ENCODE measurements around the gene TGFB1I1.
"Not testable (repeated sequence)": the region's sequence is repeated elsewhere in the genome, so short reads cannot be mapped to it uniquely, and the experiment has no call there.

TGFB1I1 gene

DNA sequence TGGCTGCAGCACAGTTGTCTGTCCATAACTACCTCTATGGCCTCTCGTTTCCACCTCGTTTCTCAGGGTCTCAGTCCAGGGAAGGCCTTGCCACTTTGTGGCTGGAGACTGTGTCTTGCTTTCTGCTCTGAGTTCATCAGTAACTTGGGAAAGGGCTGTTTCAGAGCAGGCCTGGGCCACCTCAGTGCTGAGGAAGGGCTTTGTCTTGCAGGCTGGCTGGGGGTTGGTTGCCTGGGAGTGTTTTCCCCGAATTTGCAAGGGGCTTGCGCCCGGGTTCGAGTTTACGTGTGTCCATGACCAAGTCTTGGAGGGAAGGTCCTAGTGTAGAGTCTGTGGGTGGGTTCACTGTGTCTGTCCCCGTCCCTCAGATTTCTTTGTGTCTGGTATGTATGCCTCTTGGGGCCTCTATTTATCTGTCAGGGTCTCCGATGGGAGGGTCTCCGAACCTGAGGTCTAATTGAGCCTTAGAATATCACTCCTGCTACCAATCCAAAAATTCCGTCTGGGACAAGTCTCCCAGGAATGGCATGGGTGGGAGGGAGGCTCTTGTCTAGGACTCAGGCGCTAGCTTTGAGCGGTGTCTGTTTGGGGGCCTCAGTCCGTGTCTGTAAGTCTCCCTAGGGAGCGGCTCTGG is 594 bp upstream of the TGFB1I1 start:
- DNase-seq (ENCODE audit: low spot score): no peak

DNA sequence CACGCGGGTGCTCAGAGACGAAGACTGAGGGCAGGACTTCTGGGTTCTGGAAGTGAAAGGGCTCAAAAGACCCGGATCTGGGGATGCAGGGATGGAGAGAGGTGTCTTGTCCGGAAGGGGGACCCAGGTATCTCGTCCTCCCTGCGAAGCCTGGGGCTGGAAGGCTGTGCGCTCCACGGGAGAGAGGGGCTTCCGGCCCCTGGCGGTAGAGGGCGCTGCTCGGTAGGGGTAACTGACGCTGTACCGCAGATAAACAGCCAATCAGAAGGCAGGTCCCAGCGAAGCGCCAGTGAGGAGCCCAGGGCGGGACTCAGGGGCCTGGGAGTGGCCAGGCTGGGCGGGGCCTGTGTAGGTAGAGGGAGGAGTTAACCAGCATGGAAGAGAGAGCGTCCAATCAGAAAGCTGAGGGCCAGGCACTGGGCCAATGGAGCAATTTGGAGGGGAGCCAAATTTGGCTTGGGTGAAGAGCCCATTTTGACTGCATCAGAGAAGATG is 804 bp downstream of the TGFB1I1 start:
- DNase-seq (ENCODE audit: low spot score): no peak

DNA sequence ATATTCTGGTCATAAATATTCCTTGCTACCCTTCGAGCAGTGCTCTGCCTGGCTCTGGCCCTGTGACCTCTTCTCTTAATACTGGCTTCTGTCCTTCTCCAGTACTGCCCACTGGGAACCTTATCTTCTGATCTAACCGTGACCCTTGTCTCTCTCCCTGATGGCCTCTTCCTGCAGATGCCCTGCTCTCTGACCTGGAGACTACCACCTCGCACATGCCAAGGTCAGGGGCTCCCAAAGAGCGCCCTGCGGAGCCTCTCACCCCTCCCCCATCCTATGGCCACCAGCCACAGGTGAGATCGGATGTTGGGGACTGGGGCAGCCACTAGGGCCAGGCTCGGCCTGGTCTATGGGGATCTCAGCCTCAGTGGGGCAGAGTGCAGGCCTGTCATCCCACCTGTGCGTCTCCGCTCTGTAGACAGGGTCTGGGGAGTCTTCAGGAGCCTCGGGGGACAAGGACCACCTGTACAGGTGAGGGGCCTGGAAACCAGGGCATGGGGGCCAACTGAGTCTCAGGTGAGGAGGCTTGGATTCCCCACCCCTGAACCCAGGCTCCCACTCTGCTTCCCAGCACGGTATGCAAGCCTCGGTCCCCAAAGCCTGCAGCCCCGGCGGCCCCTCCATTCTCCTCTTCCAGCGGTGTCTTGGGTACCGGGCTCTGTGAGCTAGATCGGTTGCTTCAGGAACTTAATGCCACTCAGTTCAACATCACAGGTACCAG is 1.5 kb downstream of the TGFB1I1 start:
- no peak for DNase-seq (ENCODE audit: low spot score)

DNA sequence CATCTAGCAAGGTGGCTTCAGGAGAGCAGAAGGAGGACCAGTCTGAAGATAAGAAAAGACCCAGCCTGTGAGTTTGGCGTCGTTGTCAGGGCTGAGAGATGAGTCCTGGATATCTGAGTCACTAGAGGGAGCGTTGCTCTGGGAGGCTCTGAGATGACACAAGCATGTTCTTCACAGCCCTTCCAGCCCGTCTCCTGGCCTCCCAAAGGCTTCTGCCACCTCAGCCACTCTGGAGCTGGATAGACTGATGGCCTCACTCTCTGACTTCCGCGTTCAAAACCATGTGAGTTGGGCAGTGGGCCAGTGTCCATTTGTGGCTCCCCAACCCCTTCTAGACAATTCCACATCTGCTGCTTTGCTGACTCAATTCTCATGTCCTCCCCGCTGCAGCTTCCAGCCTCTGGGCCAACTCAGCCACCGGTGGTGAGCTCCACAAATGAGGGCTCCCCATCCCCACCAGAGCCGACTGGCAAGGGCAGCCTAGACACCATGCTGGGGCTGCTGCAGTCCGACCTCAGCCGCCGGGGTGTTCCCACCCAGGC is 2.3 kb downstream of the TGFB1I1 start:
- DNase-seq (ENCODE audit: low spot score): no peak

DNA sequence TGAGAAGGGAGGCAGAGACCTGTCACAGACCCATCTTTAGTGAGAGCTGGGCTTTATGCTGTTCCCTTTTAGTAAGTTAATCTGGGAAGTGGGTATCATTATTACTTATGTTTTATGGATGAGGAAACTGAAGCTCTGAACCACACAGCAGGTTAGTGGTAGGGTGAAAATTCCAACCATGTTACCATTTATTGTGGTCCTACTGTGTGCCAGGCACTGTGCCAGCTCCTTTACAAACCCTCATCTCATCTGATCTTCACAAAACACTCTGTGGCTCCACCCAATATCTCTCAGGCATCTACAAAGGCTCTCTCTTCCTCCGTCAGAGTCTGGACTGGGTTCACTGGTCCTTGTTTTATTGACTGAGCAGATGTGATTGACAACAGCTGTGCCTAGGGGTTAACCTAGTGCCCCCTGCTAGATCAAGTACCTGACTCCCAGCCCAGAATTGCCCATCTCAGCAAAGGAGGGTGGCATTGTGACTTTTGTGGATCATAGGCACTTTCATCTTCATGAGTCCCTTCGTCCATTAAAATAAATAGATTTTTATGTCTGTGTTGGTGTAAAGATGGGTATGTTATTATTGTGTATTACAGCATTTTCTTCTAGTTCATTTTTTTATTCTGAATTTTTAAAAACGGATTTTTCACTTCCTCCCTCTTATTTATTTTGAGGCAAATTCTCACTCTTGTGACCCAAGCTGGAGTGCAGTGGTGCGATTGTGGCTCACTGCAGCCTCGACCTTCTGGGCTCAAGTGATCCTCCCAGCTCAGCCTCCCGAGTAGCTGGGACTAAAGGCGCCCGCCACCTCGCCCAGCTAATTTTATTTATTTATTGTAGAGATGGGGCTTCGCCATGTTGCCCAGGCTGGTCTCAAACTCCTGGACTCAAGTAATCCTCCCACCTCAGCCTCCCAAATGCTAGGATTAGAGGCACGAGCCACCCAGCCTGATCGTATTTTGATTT is 3.1 kb downstream of the TGFB1I1 start:
- DNase-seq (ENCODE audit: low spot score): no peak

DNA sequence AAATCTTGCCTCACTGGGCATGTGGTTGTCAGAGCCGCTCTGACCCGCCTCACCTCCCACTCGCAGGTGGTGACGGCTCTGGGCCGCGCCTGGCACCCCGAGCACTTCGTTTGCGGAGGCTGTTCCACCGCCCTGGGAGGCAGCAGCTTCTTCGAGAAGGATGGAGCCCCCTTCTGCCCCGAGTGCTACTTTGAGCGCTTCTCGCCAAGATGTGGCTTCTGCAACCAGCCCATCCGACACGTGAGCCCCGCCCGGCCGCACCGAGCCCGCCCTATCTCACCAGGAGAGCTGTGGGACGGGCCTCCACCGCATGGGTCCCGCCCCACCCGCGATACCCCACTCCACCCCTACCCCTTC is 4.0 kb downstream of the TGFB1I1 start:
- no peak for DNase-seq (ENCODE audit: low spot score)

DNA sequence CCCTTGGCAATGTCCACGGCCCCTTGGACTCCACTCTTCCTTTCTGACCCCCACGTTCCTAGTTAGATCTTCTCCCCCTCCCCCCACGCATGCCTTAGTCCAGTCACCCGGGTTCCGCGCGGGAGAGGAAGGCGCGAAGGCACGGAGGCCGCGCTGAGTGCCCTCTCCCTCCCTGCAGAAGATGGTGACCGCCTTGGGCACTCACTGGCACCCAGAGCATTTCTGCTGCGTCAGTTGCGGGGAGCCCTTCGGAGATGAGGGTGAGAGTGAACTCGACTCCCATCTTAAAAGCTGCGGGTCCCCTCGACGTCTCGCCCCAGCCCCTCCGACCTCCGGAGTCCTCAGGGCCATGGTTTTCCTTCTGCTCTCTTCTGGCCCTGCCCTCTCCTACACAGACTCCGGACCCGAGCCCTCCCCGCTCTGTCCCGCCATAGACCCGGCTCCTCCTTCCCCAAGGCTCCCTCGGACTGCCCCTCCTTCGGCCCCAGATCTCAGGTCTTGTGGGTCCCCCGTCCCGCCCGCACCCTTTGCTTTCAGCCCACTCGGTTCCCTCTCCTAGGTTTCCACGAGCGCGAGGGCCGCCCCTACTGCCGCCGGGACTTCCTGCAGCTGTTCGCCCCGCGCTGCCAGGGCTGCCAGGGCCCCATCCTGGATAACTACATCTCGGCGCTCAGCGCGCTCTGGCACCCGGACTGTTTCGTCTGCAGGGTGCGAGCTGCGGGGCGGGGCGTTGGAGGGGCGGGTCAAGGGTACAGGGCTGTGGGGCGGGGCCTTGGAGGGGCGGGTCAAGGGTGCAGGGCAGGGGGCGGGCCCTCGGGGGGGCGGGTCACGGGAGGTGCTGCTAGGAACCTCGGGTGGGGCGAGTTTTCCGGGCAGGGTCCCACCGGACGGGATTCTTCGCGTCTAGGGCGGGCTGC is 4.6 kb downstream of the TGFB1I1 start:
- DNase-seq (ENCODE audit: low spot score): peak; percentile 65

DNA sequence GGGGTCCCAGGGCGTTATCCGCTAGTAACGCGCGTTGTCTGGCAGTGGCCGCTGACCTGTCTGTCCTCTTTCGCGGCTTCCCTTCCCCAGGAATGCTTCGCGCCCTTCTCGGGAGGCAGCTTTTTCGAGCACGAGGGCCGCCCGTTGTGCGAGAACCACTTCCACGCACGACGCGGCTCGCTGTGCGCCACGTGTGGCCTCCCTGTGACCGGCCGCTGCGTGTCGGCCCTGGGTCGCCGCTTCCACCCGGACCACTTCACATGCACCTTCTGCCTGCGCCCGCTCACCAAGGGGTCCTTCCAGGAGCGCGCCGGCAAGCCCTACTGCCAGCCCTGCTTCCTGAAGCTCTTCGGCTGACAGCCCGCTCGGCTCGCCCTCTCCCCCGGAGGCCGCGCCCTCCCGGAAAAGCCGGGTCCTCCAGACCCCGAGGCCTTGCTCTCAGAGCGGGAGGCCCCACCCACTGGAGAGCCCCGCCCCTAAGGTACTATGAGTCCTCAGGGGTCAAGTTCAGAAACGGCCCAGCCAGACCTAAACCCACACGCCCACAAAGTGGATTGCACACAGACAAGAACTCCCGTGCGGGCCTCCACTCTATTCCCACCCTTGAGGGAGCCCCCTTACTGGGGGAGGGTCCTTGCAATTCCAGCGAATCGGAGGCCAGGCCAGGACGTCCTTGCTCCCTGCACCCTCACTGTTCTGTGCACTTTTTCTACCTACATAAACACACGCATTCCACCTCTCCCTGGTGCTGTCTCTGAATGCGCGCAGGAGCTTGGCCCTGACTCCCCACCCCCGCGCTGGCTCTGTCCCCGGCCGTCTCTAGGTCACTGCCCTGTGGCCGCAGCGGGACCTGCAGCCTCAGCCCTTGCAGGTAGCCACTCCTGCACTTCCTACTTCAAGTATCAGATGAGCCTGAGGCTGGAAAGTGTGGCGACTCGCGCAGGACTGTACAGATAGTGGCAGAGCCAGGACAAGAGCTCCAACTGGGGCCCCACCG is 5.6 kb downstream of the TGFB1I1 start:
- DNase-seq (ENCODE audit: low spot score): no peak

DNA sequence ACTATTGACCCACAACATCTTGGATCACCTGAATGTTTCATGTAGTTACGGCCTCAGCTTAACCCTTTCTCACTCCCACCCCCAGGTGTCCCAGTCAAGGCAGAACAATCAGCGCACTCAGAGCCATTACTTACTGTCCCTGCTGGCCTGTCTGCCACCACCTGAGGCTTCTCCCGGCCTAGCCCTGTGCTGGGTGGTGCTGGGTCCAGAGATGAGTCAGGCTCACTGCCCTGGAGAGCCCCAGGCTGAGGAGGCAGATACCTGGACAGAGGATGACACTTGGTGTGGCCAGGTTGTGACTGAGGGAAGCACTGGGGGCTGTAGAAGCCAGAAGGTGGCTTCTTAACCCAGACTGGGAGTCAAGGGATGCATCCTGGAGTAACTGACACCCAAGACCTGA is 7.0 kb downstream of the TGFB1I1 start:
- DNase-seq (ENCODE audit: low spot score): no peak

DNA sequence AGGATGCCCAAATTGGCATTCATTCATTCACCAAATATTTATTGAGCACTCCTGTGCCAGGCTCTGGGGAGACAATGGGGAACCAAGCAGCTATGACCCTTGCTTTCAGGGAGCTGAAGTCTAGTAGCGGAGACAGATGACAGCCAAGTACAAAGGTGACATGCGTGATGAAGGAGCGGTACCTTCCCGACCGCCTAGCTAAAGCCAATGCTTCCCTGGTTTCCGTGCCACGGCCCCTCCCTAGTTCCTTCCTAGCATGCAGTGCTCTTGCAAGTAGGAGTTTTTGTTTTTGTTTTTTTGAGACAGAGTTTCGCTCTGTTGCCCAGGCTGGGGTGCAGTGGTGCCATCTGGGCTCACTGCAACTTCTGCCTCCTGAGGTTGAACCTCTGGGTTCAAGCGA is 7.8 kb downstream of the TGFB1I1 start:
- DNase-seq (ENCODE audit: low spot score): no peak

DNA sequence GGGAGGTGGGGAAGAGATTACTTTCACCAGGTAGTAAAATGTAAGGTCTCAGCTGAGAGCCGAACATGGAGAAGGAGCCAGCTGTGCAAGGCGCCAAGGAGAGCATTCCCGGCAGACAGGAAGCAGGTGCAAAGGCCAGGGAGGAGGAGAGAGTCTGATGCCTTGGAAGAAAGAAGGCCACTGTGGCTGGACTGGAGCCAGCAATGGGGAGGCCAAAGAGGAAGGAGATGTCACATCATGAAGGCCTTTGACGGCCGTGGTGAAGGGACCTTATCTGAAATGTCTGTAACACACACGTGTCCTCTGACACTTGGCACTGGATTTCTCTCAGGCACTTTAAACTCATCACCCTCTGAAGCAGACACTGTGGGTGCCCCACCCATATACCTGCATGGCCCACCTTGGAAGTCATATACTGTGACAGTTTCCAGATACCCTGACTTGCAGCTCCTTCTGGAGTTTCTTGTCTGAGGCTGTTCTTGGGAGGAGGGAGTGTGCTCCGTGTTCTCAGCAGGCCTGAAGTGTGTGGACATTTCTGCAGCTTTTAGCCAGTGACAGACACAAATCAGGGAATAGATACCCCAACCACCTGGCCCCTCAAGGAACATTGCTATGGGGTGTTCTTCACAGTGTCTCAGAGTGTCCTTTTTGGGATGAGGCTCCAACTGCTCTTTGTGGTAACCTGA is 9.0 kb downstream of the TGFB1I1 start:
- DNase-seq (ENCODE audit: low spot score): no peak

DNA sequence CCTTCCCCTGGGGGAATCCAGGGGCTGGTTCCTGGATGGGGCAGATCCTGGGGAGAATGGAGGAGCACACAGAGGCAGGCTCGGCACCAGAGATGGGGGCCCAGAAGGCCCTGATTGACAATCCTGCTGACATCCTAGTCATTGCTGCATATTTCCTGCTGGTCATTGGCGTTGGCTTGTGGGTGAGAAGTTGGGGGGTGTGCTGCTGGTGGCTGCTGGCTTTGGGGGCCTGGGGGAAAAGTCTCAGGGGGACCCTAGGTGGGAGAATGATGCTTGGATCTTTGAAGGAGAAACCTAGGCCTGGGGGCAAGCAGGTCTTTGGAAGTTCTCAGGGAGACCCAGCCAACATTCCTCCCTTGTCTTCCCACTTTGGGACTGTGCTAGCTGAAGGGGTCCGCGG is 11.1 kb downstream of the TGFB1I1 start, which contains the start of gene SLC5A2:
Gene SLC5A2 (plus strand): TSS at position 43 of the 400 bp plus-strand sequence. CDS start 14 bp downstream, at position 57.
- DNase-seq (ENCODE audit: low spot score): no peak

DNA sequence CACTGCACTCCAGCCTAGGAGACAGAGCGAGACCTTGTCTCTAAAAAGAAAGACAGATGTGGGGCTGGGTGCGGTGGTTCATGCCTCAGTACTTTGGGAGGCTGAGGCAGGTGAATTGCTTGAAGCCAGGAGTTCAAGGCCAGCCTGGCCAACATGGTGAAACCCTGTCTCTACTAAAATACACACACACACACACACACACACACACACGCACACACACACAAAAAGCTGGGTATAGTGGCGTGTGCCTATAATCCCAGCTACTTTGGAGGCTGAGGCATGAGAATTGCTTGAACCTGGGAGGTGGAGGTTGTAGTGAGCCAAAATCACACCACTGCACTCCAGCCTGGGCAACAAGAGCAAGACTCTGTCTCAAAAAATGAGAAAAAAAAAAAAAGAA is 12.1 kb downstream of the TGFB1I1 start:
- DNase-seq (ENCODE audit: low spot score): not testable (repeated sequence)

DNA sequence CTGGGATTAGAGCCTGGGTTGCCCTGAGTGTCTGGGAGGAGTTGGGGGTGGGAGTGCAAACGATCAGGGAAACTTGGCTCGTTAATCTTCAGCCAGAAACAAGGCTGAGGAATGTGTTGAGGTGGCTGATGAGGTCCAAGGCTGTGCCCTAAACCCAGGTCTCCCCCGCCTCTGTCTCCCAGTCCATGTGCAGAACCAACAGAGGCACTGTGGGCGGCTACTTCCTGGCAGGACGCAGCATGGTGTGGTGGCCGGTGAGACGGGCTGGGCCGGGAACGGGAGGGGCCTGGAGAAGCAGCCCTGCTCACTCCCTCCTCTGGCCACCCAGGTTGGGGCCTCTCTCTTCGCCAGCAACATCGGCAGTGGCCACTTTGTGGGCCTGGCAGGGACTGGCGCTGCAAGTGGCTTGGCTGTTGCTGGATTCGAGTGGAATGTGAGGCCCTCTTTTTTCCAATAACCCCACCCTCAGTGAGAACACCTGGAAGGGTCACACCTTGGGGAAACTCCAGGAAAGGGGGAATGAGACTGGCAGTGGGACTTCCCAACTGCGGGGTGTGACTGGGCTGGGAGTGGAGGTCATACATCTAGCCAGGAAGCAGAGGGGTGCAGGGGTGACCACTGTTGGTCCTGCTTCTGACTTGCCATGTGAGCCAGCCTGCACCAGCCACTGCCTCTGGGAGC is 12.7 kb downstream of the TGFB1I1 start:
- no peak for DNase-seq (ENCODE audit: low spot score)

DNA sequence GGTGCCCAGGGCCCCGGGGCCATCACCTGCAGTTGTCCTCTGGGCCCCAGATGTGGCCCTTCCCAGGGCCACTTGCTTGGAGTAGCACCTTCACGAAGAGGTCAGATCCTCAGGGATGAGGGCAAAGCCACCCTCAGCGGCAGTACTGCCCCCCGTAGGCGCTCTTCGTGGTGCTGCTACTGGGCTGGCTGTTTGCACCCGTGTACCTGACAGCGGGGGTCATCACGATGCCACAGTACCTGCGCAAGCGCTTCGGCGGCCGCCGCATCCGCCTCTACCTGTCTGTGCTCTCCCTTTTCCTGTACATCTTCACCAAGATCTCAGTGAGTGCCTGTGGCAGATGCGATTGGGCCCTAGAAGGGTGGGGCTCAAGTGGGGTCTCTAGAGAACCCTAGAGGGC is 13.6 kb downstream of the TGFB1I1 start:
- DNase-seq (ENCODE audit: low spot score): no peak

DNA sequence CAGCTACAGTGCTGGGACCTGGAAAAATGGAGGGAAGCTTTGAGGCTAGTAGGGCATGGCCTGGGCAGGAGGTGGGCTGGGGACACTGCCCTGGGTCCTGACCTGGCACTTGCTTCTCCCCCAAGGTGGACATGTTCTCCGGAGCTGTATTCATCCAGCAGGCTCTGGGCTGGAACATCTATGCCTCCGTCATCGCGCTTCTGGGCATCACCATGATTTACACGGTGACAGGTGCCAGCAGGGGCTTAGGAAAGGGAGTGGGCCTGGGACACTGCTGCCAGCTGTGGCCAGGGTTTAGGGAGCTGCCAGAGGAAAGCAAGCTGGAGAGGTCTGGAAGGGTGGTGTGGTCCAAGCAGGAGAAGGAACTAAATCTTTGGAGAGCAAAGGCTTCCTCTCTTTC is 14.1 kb downstream of the TGFB1I1 start:
- DNase-seq (ENCODE audit: low spot score): no peak

DNA sequence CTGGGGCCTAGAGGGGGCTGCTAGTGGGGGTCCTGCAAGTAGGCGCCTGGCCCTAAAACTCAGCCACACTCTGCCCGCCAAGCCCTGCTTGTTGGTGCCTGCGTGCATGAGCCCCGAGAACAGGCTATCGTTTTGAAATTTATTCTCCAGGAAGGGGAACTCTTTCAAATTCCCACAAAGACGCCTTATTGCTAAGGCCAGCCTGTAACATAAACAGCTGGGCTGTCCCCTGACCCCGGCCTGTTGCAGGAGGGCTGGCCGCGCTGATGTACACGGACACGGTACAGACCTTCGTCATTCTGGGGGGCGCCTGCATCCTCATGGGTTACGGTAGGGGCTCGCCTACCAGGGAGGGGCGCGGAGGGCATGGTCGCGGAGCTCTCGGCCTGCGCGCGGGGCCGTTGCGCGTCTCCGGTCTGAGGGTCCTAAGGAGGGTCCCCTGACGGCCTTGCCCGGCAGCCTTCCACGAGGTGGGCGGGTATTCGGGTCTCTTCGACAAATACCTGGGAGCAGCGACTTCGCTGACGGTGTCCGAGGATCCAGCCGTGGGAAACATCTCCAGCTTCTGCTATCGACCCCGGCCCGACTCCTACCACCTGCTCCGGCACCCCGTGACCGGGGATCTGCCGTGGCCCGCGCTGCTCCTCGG is 15.2 kb downstream of the TGFB1I1 start:
- no peak for DNase-seq (ENCODE audit: low spot score)
